Measurements from ENCODE around the gene AZI2.

DNA sequence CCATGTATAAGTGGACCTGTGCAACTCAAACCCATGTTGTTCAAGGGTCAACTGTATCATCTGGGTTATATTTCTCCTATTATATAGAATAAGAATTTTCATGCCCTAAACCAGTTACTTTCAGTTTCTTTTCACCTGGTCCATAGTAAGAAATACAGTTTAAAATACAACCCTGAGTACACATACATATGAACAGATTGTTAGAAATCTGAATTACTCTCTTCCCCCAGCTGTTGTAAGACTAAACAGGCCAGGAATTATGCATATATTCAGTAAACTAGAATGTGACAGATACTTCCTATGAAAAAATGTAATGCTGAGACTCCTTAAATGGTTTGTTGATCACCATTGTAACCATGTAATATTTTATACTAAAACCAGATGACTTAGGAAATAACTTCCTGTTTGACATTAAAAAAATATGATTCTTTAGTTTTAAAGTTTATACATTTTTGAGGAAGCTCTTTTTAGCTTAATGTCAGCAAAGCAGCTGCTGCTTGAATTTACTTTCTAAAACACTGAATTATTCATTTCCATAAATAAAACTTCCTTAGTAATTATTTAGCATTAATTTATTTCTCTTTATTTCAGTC lies 52.6 kb downstream of the AZI2 start:
- TF ChIP-seq EP300 (IDR thresholded peaks at IDR 0.05; ENCODE audit: borderline replicate concordance in 1 of 2, low read depth in 1 of 2, low read length in 1 of 2): no peak
- TF ChIP-seq, protein P1, sequence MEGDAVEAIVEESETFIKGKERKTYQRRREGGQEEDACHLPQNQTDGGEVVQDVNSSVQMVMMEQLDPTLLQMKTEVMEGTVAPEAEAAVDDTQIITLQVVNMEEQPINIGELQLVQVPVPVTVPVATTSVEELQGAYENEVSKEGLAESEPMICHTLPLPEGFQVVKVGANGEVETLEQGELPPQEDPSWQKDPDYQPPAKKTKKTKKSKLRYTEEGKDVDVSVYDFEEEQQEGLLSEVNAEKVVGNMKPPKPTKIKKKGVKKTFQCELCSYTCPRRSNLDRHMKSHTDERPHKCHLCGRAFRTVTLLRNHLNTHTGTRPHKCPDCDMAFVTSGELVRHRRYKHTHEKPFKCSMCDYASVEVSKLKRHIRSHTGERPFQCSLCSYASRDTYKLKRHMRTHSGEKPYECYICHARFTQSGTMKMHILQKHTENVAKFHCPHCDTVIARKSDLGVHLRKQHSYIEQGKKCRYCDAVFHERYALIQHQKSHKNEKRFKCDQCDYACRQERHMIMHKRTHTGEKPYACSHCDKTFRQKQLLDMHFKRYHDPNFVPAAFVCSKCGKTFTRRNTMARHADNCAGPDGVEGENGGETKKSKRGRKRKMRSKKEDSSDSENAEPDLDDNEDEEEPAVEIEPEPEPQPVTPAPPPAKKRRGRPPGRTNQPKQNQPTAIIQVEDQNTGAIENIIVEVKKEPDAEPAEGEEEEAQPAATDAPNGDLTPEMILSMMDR (IDR thresholded peaks at IDR 0.05): no peak
- TF ChIP-seq YY1 (IDR thresholded peaks at IDR 0.05; ENCODE audit: low read depth): no peak

All from SK-N-SH (cell line).